NCI-H146 treated with DMSO at 0.1 percent for 48 hours (cell line): ENCODE results near the gene TANGO2.

Experiments
- DNase-seq: peaks from one replicate; lab custom pipeline; 2025; ENCODE audit not compliant: unreplicated experiment; lab: John Stamatoyannopoulos, UW

The TANGO2 gene

GRCh38 chr22:20096574-20097420 lies 75.9 kb downstream of the TANGO2 start:
- DNase-seq: no peak

- no peak for DNase-seq
Measured at GRCh38 chr22:20099099-20099711, 78.3 kb downstream of the TANGO2 start.

GRCh38 chr22:20101638-20102037 lies 80.7 kb downstream of the TANGO2 start:
- DNase-seq: no peak

GRCh38 chr22:20102203-20102780 lies 81.4 kb downstream of the TANGO2 start:
- DNase-seq: no peak

GRCh38 chr22:20105456-20106204 lies 84.7 kb downstream of the TANGO2 start:
- DNase-seq: no peak

DNA sequence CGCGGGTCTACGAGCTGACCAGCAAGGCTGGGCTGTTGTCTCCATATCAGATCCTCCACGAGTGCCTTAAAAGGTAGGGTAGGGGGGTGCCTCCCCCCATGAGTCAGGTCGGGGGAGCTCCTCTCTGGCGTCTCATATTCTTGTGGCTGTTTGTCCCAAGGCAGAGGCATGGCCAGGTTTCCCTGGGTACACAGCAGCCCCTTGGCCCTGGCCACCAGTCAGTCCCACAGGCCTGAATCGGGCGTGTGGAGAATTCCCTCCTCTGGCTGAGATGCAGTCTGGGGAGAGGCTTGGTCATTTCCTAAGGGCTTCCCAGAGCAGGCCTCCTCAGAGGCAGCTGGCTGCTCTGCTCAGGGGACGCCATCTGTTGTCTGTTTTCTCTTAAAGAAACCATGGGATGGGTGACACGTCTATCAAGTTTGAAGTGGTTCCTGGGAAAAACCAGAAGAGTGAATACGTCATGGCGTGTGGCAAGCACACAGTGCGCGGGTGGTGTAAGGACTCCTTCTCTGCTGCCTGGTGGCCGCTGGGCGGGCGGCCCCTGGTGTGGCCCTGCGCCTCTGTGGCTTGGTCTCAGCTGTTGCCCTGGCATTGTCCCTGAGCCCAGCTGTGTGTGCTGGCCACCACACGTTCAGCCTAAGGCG lies 85.4 kb downstream of the TANGO2 start:
- DNase-seq: no peak

- DNase-seq: no peak
Measured at GRCh38 chr22:20106849-20107237, 85.9 kb downstream of the TANGO2 start.

GRCh38 chr22:20107471-20107901 lies 86.6 kb downstream of the TANGO2 start:
- DNase-seq: no peak

- DNase-seq: no peak
Measured at GRCh38 chr22:20107951-20108756, 87.2 kb downstream of the TANGO2 start.

DNA sequence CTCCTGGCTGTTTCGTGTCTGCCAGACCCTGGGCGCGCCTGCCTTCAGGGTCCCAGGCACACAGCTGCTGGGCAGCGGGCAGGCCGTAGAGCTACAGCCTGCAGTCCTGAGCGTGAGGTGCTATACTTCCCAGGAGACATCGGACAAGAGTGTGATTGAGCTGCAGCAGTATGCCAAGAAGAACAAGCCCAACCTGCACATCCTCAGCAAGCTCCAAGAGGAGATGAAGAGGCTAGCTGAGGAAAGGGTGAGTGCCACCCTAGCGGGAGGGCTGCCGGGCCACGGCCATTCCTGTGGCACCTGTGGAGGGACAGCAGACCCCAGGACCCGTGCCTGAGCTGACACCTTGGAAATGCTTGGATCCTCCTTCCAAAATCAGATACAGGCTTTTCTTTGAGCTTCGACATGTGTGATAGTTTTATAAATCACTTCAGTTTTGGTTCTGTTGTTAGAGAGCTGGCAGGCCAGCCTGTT lies 87.9 kb downstream of the TANGO2 start:
- no peak for DNase-seq

- no peak for DNase-seq
Measured at GRCh38 chr22:20109411-20110358, 88.8 kb downstream of the TANGO2 start.

- DNase-seq: no peak
Measured at GRCh38 chr22:20110359-20110985, 89.6 kb downstream of the TANGO2 start.

DNA sequence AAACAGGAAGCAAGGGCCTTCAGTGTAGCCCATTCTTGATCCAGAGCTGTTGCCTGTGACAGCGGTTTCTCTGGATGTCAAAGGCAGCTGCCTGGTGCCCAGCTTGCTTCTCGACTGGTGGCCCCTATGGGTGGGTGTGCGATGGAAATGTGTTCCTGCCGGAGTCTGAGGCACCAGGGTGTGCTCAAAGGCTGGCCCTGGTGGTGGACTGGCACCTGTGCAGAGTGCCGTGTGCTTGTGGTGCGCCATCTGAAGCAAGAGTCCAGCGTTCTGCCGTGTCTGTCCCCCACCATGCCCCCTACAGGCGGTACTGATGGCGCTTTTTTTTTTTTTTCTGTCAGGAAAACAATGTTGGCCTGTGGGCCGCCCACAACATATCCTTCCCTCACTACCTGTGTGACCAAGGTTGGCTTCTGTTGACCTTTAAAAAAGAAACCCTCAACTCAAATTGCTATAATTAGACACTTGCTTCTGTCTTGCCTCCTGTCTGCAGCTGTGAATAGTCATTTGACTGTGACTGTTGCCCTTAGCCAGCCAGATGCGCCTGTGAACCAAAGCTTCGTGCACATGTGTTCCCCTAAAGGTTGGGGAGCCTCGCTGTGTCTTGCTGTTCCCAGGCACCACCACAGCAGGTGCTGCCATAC lies 90.3 kb downstream of the TANGO2 start:
- DNase-seq: no peak

DNA sequence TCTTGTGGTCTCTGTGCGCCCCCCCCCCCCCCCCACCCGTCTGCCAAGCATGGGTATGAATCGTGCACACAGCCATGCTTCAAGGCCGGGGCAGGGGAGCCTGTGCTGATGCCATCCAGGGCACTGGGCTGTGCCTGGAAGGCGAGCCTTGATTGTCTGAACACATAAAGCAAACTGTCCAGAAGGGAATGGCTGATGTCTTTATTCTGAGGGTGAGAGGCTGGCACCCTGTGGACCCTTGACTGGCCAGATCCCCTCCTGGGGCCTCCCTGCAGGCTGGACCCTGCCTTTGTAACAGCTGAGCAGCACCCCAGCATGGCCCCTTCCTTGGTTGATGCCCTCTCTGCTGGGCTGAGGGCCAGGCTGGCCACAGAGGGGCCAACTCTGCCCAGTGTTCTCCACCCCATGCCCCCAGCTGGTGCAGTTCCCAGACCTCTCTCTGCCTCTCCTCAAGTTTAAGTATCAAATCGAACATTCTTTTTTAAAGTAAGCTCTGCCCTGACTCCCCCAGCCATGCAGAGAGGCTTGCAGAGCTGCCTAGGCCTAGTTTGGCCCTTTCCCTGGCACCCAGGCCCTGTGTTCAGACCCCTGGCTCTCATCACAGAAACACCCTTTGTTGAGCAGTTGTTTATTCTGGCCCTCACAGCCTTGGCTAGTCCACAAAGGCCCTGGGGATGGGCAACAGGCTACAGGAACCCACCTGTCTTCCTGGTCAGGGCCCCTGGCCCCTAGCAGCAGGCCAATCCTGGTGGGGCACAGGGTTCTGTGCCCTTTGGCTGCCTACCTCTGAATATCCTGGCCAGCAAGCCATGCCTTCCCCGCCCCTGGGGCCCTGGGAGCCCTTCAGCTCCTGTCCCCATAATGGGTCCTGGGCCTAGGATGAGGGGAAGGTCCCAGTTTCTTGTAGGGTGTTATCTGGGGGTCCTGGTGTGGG lies 91.0 kb downstream of the TANGO2 start:
- no peak for DNase-seq

DNA sequence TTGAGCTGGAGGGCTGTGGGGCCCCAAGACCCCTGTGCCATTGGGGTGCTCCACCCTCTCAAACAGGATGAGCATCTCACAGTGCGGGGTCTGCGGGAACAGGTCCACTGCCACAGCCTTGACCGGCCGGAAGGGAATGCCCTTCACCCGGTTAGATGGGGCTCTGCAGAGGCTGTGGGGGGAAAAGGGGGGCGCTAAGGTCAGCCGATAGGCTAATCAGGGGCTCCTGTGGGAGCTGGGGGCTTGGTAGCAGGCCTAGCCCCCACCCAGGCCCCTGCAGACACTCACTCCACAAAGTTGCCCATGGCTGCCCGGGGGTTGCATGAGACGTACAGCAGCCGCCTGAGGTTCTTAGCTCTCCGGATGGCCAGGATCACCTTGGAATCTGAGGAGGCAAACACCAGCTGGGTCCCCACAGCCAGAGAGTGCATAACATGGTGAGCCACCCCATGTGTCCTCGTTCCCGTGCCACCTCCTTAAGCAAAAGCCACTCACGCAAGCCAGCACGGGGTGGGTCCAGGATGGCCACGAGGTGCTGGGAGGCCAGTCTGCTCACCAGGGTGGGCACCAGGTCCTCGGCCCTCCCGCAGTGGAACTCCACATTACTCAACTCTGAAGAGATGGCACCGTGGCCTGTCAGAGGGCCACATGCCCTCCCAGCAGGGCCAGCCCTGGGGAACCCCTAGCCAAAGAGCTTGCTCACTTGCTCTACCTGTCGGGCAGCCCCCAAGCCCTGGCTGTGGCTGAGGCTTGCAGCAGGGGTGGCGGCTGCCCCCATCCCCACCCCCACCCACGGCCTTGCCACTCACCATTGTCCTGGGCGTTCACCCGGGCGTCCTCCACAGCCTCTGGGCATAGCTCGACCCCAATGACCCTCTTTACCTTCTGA lies 92.0 kb downstream of the TANGO2 start:
- no peak for DNase-seq
